GM18868 (cell line): ENCODE measurements around the gene MAMDC4.
A peak's percentile ranks its signal among the peaks of the same experiment; 100 is the strongest.
"Not testable (repeated sequence)": the region's sequence is repeated elsewhere in the genome, so short reads cannot be mapped to it uniquely, and the experiment has no call there.

Source experiments
- ATAC-seq: cut with Tn5 transposase; IDR thresholded peaks from one replicate; pipeline ENCODE4 v1.9.1; 2021; ENCODE audit warnings: mild to moderate bottlenecking, moderate library complexity; ENCODE audit not compliant: unreplicated experiment

MAMDC4 gene

GRCh38 chr9:136851941-136852663, at the start of gene MAMDC4:
Gene MAMDC4, plus strand, starts transcription at chr9:136852346. Its CDS starts 71 bp downstream, at chr9:136852417.
- ATAC-seq, result no peak

GRCh38 chr9:136803009-136803550, 49.1 kb upstream of the MAMDC4 start:
- not testable (repeated sequence) for ATAC-seq

- ATAC-seq, result no peak
Observed at GRCh38 chr9:136803551-136804508, 48.3 kb upstream of the MAMDC4 start.

- ATAC-seq, result no peak
Observed at GRCh38 chr9:136804509-136805206, 47.5 kb upstream of the MAMDC4 start.

- ATAC-seq, result no peak
Observed at GRCh38 chr9:136805207-136805740, 46.9 kb upstream of the MAMDC4 start.

GRCh38 chr9:136806067-136806466, 46.1 kb upstream of the MAMDC4 start:
- ATAC-seq, result no peak

GRCh38 chr9:136806631-136807201, 45.4 kb upstream of the MAMDC4 start:
- no peak for ATAC-seq

GRCh38 chr9:136807281-136808074, 44.7 kb upstream of the MAMDC4 start, which contains the start of gene RABL6:
Gene RABL6, plus strand, starts transcription at chr9:136807948. Its CDS starts 249 bp downstream, at chr9:136808197.
- peak; percentile 74 for ATAC-seq

GRCh38 chr9:136808075-136808805, 43.9 kb upstream of the MAMDC4 start:
- peak; percentile 35 for ATAC-seq

GRCh38 chr9:136808806-136809158, 43.4 kb upstream of the MAMDC4 start:
- no peak for ATAC-seq

- no peak for ATAC-seq
Observed at GRCh38 chr9:136814725-136815421, 37.3 kb upstream of the MAMDC4 start.

GRCh38 chr9:136815422-136815782, 36.7 kb upstream of the MAMDC4 start:
- ATAC-seq, result no peak

- ATAC-seq, result no peak
Observed at GRCh38 chr9:136820971-136821825, 30.9 kb upstream of the MAMDC4 start.

GRCh38 chr9:136821826-136822544, 30.2 kb upstream of the MAMDC4 start:
- ATAC-seq, result no peak

GRCh38 chr9:136823136-136824046, 28.8 kb upstream of the MAMDC4 start:
- ATAC-seq, result no peak
